Measurements from ENCODE around the gene DTNB.

Gene DTNB

DNA sequence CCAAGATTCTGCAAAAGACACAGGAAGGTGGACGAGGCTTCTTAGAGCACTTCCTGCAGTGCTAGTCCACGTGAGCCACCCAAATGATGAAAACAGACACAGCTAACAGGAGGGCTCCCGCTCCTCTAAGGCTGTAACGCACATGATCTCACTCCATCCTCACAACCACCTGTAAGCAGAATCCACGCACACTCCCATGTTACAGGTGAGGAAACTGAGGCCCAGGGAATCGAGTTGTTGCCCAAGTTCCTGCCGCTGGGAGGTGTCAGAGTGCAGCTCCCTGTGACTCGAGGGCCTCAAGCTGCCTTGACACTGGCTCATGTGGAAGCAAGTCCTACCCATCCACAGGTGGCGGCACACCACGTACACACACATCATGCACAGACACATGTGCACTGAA, 336.1 kb downstream of the DTNB start:
- no peak overlapping the region for H3K4me3 ChIP-seq (ENCODE audit: low read length)
- no peak for DNase-seq (ENCODE audit: low read depth)
- TF ChIP-seq, protein P1, sequence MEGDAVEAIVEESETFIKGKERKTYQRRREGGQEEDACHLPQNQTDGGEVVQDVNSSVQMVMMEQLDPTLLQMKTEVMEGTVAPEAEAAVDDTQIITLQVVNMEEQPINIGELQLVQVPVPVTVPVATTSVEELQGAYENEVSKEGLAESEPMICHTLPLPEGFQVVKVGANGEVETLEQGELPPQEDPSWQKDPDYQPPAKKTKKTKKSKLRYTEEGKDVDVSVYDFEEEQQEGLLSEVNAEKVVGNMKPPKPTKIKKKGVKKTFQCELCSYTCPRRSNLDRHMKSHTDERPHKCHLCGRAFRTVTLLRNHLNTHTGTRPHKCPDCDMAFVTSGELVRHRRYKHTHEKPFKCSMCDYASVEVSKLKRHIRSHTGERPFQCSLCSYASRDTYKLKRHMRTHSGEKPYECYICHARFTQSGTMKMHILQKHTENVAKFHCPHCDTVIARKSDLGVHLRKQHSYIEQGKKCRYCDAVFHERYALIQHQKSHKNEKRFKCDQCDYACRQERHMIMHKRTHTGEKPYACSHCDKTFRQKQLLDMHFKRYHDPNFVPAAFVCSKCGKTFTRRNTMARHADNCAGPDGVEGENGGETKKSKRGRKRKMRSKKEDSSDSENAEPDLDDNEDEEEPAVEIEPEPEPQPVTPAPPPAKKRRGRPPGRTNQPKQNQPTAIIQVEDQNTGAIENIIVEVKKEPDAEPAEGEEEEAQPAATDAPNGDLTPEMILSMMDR (IDR thresholded peaks at IDR 0.05; ENCODE audit: insufficient read depth, low read depth, low read length, missing control alignments), result no peak

DNA sequence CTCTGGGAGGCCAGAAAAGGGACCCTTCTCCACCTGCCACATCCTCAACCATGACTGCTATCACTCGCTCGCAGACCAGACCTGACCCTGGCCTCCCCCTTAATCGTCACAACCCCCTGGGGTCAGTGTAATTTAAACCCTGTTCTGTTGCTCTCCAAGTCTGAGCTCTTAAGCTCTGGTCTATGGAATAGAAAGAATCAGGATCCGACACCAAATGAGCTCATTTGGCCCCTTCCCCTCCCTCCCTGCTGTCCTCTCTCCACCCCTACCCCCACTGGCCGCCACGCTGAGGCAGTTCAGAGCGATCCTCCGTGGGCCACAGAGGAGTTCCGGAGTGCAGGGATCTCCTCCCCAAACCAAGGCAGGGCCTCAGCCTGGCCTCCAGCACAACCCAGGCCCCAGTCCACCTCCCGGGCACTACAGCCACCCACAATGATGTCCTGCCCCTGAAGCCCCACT, 337.0 kb downstream of the DTNB start:
- DNase-seq (ENCODE audit: low read depth), result no peak
- TF ChIP-seq, protein P1 (IDR thresholded peaks at IDR 0.05; ENCODE audit: insufficient read depth, low read depth, low read length, missing control alignments), result no peak
- no peak overlapping the region for H3K4me3 ChIP-seq (ENCODE audit: low read length)

DNA sequence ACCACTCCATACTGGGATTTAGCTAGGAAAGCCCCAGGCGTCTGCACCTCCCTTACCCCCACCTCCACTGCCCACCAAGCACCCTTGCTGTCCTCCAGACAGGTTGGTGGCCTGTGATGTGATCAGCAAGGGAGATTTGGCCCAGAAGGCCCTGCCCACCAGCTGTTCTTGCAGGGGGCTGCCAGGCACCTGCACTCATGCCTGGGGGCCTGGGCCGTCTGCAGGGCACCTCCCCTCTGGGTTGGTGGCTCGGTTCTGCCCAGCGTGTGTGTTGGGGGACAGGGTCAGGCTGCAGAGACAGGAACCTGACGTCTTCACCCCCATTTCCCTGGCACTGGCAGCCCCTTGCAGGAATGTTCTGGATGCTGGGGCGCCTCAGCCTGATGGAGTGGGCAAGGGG, 337.4 kb downstream of the DTNB start:
- TF ChIP-seq, protein P1 (IDR thresholded peaks at IDR 0.05; ENCODE audit: insufficient read depth, low read depth, low read length, missing control alignments), result no peak
- DNase-seq (ENCODE audit: low read depth), result no peak
- no peak overlapping the region for H3K4me3 ChIP-seq (ENCODE audit: low read length)

DNA sequence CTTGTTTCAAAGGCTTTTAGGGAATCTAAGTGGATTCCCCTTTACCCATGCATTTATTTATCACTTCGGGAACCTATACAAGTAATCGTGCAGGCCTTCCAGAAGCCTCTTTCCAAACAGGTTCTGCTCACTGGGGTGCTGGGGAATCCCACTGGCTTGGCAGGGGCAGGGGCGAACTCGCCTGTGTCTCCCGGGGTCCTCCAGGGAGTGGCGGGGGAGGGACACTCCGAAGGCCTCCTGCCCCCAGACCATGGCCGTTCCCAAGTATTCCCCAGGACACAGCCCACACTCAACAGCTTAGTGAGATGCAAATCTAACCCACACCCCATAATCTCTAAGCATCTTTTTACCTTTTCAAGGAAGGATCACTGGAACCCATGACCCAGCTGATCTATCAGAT, 338.2 kb downstream of the DTNB start:
- TF ChIP-seq, protein P1 (IDR thresholded peaks at IDR 0.05; ENCODE audit: insufficient read depth, low read depth, low read length, missing control alignments), result no peak
- DNase-seq (ENCODE audit: low read depth), result no peak
- H3K4me3 ChIP-seq (ENCODE audit: low read length), result no peak overlapping the region

DNA sequence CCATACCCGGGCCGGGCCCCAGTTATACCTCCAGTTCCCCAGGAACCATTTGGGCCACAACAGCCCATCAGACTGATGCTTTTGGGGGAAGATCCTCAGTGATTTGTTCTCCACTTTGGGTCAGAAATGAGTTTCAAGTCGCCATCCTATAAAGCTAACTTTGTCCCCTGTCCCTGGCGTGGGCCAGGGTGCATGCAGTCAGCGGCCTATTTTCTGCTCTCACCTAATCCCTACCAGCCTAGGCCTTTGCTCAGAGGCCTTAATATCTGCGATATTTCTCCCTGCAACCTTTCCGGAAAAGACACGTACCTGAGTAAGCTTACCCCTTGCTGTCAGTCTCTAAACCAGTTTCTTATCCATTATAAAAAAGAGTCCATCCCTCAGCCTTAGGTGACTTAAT, 338.9 kb downstream of the DTNB start:
- DNase-seq (ENCODE audit: low read depth), result no peak
- H3K4me3 ChIP-seq (ENCODE audit: low read length), result no peak overlapping the region
- TF ChIP-seq, protein P1 (IDR thresholded peaks at IDR 0.05; ENCODE audit: insufficient read depth, low read depth, low read length, missing control alignments), result no peak

DNA sequence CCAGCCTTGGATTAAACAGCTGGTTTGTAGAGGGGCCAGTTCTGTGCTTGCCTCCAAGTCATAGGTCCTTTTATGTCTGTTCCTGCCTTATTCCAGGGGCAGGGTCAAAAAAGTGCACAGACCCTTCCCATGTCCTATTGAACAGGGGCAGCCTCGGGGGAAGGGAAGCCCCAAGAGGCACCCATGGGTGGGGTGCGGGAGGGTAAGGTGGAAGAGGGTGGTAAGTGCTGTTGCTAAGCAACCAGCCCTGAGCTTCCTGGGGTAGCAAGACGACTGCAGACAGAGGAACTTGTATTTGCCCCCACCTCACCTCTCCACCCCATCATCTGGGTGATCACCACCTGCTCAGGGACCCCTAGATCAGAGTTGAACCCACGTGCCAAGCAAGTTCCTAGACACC, 339.4 kb downstream of the DTNB start:
- no peak for DNase-seq (ENCODE audit: low read depth)
- TF ChIP-seq, protein P1 (IDR thresholded peaks at IDR 0.05; ENCODE audit: insufficient read depth, low read depth, low read length, missing control alignments), result no peak
- H3K4me3 ChIP-seq (ENCODE audit: low read length), result no peak overlapping the region

DNA sequence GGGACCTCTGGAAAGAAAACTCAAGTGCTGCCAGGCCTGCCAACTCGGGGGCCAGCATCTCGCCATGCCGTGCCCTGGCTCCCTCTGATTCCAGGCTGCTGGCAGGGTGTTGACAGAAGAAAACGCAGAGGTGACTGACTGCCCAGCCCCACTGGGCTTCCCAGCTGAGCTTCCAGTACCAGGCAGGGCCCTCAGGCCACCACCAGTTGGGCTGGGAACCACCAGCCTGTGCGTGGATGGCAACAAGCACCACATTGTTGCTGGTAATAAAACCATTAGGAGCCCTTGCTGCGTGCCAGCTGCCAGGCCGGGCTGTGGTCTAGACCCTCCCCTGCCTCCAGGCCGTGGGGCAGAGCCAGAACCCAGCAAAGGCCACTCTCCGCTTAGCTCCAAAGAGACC, 340.8 kb downstream of the DTNB start:
- no peak for DNase-seq (ENCODE audit: low read depth)
- TF ChIP-seq, protein P1 (IDR thresholded peaks at IDR 0.05; ENCODE audit: insufficient read depth, low read depth, low read length, missing control alignments), result no peak
- H3K4me3 ChIP-seq (ENCODE audit: low read length), result no peak overlapping the region

Measured in epithelial cell of esophagus (primary cell).